Islet of Langerhans (tissue), 1 donor: ENCODE measurements around the gene RORB.

Experiments
- FAIRE-seq: peaks from one replicate; lab custom pipeline; 2011; peaks lifted over from hg19 to GRCh38; lab: Jason Lieb, UNC

Gene RORB

GRCh38 chr9:74496819-74497747, at the start of gene RORB:
Gene RORB, plus strand, starts transcription at chr9:74497335. Its CDS starts 642 bp downstream, at chr9:74497977.
- FAIRE-seq: no peak

- FAIRE-seq: no peak
Observed at GRCh38 chr9:74447451-74448193, 49.5 kb upstream of the RORB start.

- FAIRE-seq: no peak
Observed at GRCh38 chr9:74449060-74449459, 48.1 kb upstream of the RORB start.

- no peak for FAIRE-seq
Observed at GRCh38 chr9:74458832-74459231, 38.3 kb upstream of the RORB start.

- no peak for FAIRE-seq
Observed at GRCh38 chr9:74463825-74464224, 33.3 kb upstream of the RORB start.

GRCh38 chr9:74478606-74479005, 18.5 kb upstream of the RORB start:
- FAIRE-seq: no peak

GRCh38 chr9:74479711-74480110, 17.4 kb upstream of the RORB start:
- FAIRE-seq: peak; percentile 24

- no peak for FAIRE-seq
Observed at GRCh38 chr9:74487395-74487794, 9.7 kb upstream of the RORB start.

- no peak for FAIRE-seq
Observed at GRCh38 chr9:74493512-74493911, 3.6 kb upstream of the RORB start.

- FAIRE-seq: no peak
Observed at GRCh38 chr9:74494490-74494889, 2.6 kb upstream of the RORB start.

GRCh38 chr9:74496406-74496805, 729 bp upstream of the RORB start:
- FAIRE-seq: no peak

- no peak for FAIRE-seq
Observed at GRCh38 chr9:74497748-74498620, 849 bp downstream of the RORB start.

GRCh38 chr9:74498621-74499095, 1.5 kb downstream of the RORB start:
- FAIRE-seq: no peak

GRCh38 chr9:74499111-74499601, 2.0 kb downstream of the RORB start:
- no peak for FAIRE-seq

- FAIRE-seq: no peak
Observed at GRCh38 chr9:74499770-74500583, 2.8 kb downstream of the RORB start.

- FAIRE-seq: no peak
Observed at GRCh38 chr9:74500584-74500924, 3.4 kb downstream of the RORB start.

GRCh38 chr9:74501570-74501969, 4.4 kb downstream of the RORB start:
- no peak for FAIRE-seq

GRCh38 chr9:74503219-74503618, 6.1 kb downstream of the RORB start:
- no peak for FAIRE-seq

- no peak for FAIRE-seq
Observed at GRCh38 chr9:74503666-74504065, 6.5 kb downstream of the RORB start.

GRCh38 chr9:74511333-74511732, 14.2 kb downstream of the RORB start:
- no peak for FAIRE-seq

GRCh38 chr9:74512416-74512815, 15.3 kb downstream of the RORB start:
- no peak for FAIRE-seq
